NCI-H748 (cell line): ENCODE results near the gene PARPBP.
"Not testable (repeated sequence)": the region's sequence is repeated elsewhere in the genome, so short reads cannot be mapped to it uniquely, and the experiment has no call there.

Source experiments
- DNase-seq: peaks from one replicate; lab custom pipeline; 2025; ENCODE audit not compliant: unreplicated experiment; lab: John Stamatoyannopoulos, UW

The PARPBP gene

DNA sequence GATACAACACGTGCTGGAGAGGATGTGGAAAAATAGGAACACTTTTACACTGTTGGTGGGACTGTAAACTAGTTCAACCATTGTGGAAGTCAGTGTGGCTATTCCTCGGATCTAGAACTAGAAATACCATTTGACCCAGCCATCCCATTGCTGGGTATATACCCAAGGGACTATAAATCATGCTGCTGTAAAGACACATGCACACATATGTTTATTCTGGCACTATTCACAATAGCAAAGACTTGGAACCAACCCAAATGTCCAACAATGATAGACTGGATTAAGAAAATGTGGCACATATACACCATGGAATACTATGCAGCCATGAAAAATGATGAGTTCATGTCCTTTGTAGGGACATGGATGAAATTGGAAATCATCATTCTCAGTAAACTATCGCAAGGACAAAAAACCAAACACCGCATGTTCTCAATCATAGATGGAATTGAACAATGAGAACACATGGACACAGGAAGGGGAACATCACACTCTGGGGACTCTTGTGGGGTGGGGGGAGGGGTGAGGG lies 27.1 kb downstream of the PARPBP start:
- not testable (repeated sequence) for DNase-seq

DNA sequence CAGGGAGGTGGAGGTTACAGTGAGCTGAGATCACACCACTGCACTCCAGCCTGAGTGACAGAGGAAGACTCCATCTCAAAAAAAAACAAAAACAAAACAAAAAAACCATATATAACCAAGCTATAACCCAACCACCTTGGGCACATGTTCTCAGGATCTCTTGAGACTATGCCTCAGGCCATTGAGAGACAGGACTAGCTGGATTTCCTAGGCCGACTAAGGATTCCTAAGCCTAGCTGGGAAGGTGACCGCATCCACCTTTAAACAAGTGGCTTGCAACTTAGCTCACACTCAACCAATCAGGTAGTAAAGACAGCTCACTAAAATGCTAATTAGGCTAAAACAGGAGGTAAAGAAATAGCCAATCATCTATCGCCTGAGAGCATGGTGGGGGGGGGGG lies 35.2 kb downstream of the PARPBP start:
- DNase-seq, result not testable (repeated sequence)

DNA sequence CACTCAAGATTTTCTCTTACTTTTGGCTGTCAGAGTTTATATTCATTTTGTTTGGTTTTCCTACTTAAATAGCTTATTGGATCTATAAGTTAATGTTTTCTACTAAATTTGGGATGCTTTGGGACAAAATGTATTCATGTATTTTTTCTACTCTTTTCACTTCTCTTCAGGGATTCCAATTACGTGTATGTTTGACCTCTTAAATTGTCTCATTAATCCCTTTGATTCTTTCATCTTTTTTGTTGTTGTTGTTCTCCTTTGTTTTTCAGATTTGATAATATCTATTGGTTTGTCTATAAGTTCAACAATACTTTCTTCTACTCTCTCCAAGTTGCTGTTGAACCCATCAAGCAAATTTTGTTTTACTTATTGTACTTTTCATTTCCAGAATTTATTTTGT lies 43.4 kb downstream of the PARPBP start:
- no peak for DNase-seq

DNA sequence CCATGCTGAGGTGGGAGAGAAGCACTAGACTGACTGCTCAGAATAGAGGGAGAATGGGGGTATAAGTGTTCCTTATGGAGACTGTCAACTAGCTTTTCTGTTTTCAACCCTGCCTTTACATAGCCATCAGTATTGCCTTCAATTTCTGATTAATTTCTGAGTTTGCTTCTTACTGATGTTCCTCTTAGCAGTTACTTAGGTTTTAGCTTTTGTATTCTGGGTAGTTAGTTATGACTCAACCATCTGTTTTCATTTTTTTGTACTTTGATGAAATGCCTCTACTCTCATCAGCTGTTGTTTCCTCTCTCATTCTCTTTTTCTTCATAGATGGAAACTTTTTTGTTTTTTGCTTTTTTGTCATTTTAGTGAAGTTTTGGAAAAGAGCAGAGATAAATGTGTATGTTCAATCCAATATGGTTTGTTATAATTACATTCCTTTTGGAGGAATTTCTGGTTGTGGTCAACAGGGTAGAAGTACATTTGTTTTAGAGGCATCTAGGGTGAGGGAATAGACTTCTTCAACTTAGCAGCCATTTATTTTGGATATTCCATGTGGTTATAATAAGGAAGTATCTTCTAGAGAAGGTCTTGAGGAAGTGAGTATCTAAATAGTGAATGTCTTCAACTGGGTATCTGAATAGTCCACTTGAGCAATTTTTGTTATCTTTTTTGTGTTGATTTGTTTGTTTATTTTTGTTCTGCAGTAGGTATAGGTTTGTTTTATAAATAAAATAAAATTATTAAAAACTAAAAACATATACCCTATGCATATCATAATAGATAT lies 48.0 kb downstream of the PARPBP start:
- DNase-seq, result no peak

DNA sequence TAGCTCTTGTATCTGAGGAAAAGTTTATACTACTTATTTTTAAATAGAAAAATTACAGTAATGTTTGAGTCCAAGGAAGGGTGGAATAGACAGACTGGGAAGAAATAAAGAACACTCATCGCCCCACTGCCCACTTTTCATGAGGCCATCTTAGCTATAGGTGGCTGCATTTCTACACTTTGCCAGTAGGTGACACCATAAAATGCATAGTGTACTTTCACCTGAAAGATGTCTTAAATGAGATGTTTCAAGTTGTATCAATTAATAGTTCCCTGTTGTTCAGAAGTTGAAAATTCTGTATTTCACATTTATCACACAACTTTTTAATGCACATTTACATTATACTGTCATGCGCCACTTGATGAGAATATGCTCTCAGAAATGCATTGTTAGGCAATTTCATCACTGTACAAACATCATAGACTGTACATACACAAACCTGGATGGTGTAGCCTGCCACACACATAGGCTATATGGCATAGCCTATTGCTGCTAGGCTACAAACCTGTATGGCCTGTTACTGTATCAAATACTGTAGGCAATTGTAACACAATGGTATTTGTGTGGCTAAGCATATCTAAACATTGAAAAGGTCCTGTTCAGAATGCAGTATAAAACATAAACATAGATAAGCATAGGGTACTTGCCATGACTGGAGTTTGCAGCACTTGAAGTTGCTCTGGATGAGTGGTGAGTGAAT lies 50.1 kb downstream of the PARPBP start:
- DNase-seq, result peak; percentile 47

DNA sequence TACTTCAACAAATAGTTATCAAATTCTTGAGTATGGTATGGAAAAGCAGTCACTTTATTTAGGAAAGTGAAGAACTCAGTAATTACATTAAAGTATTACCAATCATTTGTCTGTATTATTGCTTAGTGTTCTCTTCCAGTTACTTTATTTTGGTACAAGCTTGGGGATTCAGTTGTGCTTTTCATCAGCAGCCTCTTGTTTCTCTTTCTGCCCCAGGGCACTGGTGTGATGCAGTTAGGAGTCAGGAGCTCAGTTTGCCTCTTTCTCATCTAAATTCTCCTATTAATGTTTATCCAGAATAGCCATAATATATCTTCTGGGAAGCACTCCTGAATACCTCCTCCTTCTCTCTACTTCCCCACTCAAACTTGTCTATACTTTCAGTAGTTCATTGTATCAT lies 52.0 kb downstream of the PARPBP start:
- no peak for DNase-seq

DNA sequence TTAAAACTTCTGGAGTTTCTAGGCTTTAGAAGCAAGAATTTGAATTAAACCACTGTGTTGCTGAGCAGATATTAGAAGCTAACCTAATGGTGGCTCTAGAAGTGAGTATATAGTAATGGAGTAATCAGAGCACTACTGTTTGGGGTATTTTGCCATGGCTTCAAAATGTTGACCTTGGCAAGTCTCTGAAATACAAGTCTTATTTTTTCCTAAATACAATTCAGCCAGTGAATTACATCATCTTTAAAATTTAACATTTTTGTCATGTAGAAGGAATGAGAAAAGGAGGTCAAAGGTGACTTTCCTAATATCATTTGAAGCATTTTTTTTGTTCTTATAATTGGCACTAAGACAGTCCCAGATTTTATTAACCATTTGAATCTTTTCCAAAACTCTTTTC lies 52.5 kb downstream of the PARPBP start:
- DNase-seq, result no peak

DNA sequence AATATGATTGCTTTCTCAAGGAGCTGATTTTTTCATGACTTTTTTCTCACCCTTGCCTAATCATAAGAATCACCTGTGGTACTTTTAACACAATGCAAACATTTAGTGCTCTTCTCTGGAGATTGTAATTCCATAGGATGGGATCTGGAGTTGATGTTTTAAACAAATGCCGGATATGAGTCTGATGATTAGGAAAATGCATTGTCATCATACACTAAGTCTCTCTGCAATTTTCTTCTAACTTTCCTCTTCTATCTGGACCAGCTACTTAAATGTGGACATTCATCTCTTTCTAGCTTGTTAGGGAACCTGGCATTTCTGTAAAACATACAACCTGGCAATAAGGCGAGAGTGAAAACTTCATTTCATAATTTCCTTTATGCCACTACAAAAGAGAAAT lies 54.1 kb downstream of the PARPBP start:
- no peak for DNase-seq

DNA sequence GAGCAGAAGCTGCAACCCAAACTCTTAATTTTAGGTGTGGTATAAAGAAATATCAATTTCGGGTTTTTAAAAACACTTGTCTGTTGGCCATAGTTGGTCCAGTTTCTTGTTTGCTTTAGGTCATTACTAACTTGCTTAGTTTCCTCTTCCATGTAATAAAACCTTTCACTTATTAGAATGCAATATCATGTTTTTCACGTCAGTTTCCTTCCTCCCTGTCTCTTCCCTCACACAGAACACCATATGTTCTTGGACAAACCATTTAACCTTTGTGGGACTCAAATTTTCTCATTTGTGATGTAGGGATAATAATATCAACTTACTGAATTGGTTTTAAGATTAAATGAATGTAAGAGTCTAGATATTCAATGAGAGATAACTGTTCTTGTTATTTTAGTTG lies 54.8 kb downstream of the PARPBP start:
- no peak for DNase-seq

DNA sequence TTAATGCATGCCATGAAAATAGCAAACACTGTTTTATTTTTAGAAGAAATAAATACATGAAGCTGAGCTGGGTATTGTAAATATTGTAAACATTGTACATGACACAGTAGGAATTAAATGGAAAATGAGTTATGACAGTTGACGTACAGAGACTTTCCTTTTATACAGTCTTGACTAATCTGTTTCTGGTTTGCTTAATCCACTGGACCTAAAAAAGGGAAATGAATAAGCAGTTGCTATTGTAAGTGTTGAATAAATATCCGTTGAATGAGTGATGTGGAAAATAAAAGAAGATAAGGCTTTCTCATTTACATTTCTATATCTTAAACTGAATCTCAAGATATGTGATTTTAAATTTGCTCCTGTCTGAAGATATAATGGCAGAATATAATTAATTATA lies 62.7 kb downstream of the PARPBP start:
- no peak for DNase-seq

DNA sequence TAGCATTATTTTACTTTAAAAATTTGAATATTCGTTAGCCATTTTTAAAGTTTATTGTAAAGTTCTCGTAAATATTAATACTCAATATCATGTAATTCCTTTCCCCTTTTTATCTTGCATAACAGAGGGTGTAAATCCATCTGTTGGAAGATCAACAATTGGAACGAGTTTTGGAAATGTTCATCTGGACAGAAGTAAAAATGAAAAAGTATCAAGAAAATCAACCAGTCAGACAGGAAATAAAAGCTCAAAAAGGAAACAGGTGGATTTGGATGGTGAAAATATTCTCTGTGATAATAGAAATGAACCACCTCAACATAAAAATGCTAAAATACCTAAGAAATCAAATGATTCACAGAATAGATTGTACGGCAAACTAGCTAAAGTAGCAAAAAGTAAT lies 75.8 kb downstream of the PARPBP start:
- no peak for DNase-seq

DNA sequence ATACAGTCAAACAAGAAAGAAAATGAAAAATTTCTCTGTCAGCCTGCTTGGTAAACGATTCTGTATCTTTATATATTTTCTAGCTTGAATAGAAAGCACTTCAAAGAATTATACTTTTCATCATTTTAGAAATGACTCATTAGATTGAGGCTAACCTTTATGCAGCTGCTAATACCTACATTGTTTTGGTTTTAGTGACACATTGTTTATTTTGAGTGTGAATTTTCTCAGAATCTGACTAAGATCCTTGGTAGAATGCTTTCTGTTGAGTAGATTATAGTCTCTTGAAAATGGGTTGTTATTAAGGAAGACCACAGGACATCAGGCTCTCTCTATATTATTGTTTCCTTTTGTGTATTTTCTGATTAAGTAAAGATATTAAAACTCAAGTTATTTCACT lies 77.8 kb downstream of the PARPBP start, which contains the start of gene PMCH:
Gene PMCH, minus strand, starts transcription at position 45 of the 400 bp plus-strand sequence. CDS start 63 bp downstream, outside the sequence.
- no peak for DNase-seq

DNA sequence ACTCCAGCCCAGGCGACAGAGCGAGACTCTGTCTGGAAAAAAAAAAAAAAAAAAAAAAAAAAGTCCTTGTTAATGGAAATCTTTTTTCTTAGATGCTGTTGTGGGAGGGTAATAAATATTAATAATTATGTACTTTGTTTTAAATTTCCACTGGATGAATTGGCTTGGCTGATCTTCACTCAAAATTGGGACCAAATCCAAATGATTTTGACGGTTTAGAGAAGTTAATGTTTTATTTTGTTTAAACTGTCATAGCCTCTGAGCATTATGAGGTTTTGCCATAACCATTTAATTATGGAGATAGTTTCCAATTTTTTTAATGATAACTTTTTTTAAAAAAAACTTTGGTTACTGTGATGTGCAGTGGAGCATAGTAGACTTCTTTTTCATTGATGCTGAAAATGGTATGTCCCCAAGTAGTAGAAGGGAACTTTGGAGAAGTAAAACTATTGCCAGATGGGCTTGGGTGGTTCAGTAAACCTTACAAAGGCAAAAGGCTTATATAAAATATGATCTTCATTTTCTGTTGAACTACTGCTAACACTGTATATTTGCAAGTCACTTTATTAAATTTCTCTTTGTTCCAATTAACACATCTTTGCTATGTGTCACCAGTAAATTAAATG lies 81.6 kb downstream of the PARPBP start:
- no peak for DNase-seq

DNA sequence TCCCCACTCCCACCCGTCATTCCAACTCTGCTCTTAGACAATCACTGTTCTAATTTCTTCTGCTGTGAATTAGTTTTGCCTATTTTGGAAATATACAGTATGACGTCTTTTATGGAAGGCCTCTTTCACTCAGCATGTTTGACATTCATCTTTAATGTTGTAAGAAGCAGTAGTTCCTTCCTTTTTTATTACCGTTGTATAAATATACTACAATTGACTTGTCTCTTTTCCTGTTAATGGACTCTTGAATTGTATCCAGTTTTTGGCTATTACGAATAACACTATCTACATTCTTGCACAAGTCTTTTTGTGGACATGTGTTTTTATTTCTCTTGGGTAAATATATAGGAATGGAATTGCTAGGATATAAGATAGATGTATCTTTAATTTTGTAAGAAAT lies 82.6 kb downstream of the PARPBP start:
- DNase-seq, result no peak

DNA sequence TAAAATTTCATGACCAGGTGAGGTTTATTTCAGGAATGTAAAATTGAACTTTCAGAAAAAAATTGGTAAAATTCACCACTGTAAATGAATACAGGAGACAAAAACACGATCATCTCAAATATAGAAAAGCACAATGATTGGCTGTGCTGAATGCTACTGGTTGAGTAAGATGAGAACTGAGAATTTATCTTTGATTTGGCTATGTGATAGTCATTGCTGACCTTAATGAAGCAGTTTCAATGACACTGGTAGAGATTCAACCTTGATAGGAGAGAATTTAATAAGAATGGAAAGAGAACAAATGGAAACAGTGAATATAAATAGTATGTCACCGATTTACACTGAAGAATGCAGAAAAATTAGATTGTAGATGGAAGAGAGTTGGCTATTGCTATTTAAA lies 84.0 kb downstream of the PARPBP start:
- DNase-seq, result no peak

DNA sequence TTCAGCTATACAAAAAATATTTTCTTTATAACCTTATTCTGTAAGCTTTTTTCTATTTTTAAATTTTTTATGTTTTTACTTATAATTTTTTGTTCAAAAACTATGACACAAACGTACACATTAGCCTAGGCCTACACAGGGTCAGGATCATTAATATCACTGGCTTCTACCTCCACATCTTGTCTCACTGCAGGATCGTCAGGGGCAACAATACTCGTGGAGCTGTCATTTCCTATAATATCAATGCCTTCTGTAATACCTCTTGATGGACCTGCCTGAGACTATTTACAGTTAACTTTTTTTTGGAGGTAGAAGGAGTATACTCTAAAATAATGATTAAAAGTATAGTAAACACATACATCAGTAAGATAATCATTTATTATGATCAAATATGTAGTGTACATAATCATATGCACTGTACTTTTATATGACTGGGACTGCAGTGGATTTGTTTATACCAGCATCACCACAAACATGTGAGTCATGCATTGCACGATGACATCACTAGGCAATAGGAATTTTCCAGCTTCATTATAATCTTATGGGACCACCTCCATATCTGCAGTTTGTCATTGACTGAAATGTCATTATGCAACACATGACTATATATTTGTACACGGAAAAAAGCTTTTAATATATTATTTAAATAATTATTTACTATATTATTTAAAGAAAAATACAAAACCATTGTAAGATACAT lies 96.2 kb downstream of the PARPBP start:
- no peak for DNase-seq

DNA sequence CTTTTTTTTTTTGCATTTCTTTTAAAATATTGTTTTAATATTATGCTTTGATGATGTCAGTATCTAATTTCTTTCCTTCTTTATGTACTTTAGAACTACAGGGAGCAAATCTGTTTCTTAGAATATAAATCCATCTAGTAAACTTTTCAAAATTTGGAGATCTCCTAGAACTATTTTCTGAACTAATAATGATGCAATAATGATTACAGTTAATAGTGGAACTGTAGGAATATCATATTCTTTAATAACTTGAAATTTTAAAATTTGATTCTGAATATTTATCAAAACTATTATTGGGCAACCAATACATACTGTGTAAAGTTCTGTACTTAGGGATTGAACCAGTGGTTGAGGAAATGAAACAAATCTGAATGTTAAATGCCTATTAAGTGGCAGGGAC lies 100.8 kb downstream of the PARPBP start:
- DNase-seq, result no peak

DNA sequence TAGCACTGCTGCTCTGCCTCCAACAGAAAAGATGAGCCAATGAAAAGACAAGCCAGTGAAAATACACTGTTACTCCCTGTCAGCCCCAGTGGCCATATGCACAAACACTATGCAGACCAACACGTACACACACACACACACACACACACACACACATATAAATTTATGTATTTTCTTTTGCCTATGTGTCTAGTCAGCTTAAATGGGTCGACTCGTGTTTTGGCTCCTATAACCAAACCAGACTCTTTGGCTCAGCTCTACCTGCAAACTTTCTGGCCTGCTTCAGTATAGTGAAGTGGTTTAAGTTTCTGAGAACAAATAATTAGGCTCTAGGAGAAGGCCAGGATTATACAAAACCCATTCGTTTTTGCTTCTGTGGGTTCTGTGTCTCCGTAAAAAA lies 108.0 kb downstream of the PARPBP start:
- no peak for DNase-seq

DNA sequence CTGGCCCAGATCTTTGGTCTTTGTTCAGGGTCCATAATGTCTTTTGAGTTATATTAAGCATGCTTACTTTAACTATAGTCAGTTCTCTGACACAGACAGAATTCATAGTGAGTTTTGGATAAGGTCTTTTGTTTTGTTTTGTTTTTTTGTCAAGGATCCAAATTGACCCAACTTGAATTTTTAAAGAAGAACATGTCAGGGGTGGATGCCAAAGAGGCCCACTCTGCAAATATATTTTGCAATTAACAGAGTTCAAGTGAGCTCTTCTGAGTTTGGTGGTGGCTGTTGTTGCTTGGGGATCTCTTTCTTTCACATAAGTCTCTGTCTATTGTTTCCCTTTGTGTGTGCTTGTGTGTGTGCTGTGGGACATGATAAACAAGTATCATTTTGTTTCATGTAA lies 112.1 kb downstream of the PARPBP start:
- DNase-seq, result no peak

DNA sequence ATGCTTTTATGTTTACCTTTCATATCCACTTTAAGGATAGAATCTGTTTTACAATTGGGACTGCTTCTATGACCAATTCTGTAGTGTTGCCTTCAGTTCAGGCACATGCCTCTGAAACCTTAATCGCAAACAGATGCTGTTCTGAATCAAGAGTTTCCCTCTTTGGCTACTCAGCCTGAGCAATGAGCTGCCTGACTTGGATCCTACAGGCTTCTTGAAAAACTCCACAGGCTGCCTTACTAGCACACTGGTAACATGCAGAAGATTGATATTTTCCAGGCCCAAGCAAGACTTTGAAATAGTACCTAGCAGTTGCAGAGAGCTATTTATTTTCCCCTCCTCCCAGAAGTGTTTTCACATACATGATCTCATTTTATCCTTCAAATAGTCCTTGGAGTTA lies 112.5 kb downstream of the PARPBP start:
- DNase-seq, result no peak

DNA sequence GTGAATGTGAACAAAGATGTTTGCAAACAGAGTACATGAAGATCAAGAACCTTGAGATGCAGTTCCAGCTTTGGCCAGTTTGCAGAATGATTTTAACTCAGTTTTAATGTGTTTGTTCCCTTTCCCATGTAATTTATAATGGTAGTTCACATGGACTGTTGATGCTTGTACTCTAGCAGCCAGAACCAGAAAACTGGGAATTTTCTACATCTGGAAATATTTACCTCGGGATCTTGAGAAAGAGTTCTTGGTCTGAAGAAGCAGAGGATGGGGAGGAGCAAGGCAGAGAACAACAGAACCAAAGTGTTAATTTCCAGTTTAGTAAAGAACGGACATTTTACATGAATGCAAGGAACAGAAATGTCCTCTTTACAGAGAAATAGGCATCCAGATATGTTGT lies 114.6 kb downstream of the PARPBP start:
- DNase-seq, result no peak
